HEK293 (cell line): Measurements from ENCODE around the gene TASP1.

Experiments used
- SCRT2 ChIP-seq: fragments of 450-650 bp; formaldehyde crosslinking; IDR thresholded peaks from 2 replicates; pipeline ENCODE4 v1.5.1; 2016; ENCODE audit warnings: missing biosample characterization, missing genetic modification characterization
- YY1 ChIP-seq: fragments of 450-650 bp; formaldehyde crosslinking; IDR thresholded peaks from 2 replicates; pipeline ENCODE4 v1.5.1; 2018; ENCODE audit warnings: missing biosample characterization, missing genetic modification characterization
- ZNF510 ChIP-seq: fragments of 450-650 bp; formaldehyde crosslinking; IDR thresholded peaks from 2 replicates; pipeline ENCODE4 v1.5.1; 2018; ENCODE audit warnings: mild to moderate bottlenecking, missing genetic modification characterization, missing biosample characterization; ENCODE audit not compliant: insufficient replicate concordance
- ZNF843 ChIP-seq: fragments of 450-650 bp; formaldehyde crosslinking; IDR thresholded peaks from 2 replicates; pipeline ENCODE4 v1.5.1; 2016; ENCODE audit warnings: missing biosample characterization, missing genetic modification characterization
- TF ChIP-seq, protein P1 (sequence below): fragments of 450-650 bp; formaldehyde crosslinking; IDR thresholded peaks from 2 replicates; pipeline ENCODE4 v1.5.1; 2016; ENCODE audit warnings: missing biosample characterization, missing genetic modification characterization
- TF ChIP-seq, protein P2 (sequence below): fragments of 450-650 bp; formaldehyde crosslinking; IDR thresholded peaks from 2 replicates; pipeline ENCODE4 v1.5.1; 2016; ENCODE audit warnings: missing biosample characterization, missing genetic modification characterization
- TF ChIP-seq, protein P3 (sequence below): fragments of 450-650 bp; formaldehyde crosslinking; IDR thresholded peaks from 2 replicates; pipeline ENCODE4 v1.5.1; 2016; ENCODE audit warnings: missing biosample characterization, missing genetic modification characterization
- TF ChIP-seq, protein P4 (sequence below): fragments of 450-650 bp; formaldehyde crosslinking; IDR thresholded peaks from 2 replicates; pipeline ENCODE4 v1.5.1; 2016; ENCODE audit warnings: missing biosample characterization, missing genetic modification characterization

GRCh38 chr20:13625304-13625979, 13.3 kb downstream of the TASP1 start:
- TF ChIP-seq YY1 (tag by site-specific recombination) (no peak), ZNF510 (tag by site-specific recombination) (no peak), ZNF843 (tag by site-specific recombination) (no peak), SCRT2 (tag by site-specific recombination) (no peak)
- TF ChIP-seq, protein P1, sequence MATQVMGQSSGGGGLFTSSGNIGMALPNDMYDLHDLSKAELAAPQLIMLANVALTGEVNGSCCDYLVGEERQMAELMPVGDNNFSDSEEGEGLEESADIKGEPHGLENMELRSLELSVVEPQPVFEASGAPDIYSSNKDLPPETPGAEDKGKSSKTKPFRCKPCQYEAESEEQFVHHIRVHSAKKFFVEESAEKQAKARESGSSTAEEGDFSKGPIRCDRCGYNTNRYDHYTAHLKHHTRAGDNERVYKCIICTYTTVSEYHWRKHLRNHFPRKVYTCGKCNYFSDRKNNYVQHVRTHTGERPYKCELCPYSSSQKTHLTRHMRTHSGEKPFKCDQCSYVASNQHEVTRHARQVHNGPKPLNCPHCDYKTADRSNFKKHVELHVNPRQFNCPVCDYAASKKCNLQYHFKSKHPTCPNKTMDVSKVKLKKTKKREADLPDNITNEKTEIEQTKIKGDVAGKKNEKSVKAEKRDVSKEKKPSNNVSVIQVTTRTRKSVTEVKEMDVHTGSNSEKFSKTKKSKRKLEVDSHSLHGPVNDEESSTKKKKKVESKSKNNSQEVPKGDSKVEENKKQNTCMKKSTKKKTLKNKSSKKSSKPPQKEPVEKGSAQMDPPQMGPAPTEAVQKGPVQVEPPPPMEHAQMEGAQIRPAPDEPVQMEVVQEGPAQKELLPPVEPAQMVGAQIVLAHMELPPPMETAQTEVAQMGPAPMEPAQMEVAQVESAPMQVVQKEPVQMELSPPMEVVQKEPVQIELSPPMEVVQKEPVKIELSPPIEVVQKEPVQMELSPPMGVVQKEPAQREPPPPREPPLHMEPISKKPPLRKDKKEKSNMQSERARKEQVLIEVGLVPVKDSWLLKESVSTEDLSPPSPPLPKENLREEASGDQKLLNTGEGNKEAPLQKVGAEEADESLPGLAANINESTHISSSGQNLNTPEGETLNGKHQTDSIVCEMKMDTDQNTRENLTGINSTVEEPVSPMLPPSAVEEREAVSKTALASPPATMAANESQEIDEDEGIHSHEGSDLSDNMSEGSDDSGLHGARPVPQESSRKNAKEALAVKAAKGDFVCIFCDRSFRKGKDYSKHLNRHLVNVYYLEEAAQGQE, result no peak
- TF ChIP-seq, protein P2, sequence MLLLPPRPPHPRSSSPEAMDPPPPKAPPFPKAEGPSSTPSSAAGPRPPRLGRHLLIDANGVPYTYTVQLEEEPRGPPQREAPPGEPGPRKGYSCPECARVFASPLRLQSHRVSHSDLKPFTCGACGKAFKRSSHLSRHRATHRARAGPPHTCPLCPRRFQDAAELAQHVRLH, result no peak
- TF ChIP-seq, protein P3, sequence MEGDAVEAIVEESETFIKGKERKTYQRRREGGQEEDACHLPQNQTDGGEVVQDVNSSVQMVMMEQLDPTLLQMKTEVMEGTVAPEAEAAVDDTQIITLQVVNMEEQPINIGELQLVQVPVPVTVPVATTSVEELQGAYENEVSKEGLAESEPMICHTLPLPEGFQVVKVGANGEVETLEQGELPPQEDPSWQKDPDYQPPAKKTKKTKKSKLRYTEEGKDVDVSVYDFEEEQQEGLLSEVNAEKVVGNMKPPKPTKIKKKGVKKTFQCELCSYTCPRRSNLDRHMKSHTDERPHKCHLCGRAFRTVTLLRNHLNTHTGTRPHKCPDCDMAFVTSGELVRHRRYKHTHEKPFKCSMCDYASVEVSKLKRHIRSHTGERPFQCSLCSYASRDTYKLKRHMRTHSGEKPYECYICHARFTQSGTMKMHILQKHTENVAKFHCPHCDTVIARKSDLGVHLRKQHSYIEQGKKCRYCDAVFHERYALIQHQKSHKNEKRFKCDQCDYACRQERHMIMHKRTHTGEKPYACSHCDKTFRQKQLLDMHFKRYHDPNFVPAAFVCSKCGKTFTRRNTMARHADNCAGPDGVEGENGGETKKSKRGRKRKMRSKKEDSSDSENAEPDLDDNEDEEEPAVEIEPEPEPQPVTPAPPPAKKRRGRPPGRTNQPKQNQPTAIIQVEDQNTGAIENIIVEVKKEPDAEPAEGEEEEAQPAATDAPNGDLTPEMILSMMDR (tag by site-specific recombination), result no peak
- TF ChIP-seq, protein P4, sequence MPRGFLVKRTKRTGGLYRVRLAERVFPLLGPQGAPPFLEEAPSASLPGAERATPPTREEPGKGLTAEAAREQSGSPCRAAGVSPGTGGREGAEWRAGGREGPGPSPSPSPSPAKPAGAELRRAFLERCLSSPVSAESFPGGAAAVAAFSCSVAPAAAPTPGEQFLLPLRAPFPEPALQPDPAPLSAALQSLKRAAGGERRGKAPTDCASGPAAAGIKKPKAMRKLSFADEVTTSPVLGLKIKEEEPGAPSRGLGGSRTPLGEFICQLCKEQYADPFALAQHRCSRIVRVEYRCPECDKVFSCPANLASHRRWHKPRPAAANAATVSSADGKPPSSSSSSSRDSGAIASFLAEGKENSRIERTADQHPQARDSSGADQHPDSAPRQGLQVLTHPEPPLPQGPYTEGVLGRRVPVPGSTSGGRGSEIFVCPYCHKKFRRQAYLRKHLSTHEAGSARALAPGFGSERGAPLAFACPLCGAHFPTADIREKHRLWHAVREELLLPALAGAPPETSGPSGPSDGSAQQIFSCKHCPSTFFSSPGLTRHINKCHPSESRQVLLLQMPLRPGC (tag by site-specific recombination), result no peak
